A673 (cell line): Measurements from ENCODE around the gene NUBPL.

Source experiments
- CTCF ChIP-seq: fragments of 300-800, 200-600 bp; sonication (generic); conservative IDR thresholded peaks from 2 replicates; pipeline ENCODE4 v1.5.1; 2017; ENCODE audit warnings: low read depth, mild to moderate bottlenecking, antibody characterized with exemption, low read length, moderate library complexity, mixed read lengths
- EZH2 ChIP-seq: fragments of 200-600 bp; sonication (generic); IDR thresholded peaks from 2 replicates; pipeline ENCODE4 v1.6.1; 2017; ENCODE audit warnings: borderline replicate concordance, low read depth, mild to moderate bottlenecking, mixed read lengths, antibody characterized with exemption, low read length; ENCODE audit not compliant: poor library complexity, severe bottlenecking

DNA sequence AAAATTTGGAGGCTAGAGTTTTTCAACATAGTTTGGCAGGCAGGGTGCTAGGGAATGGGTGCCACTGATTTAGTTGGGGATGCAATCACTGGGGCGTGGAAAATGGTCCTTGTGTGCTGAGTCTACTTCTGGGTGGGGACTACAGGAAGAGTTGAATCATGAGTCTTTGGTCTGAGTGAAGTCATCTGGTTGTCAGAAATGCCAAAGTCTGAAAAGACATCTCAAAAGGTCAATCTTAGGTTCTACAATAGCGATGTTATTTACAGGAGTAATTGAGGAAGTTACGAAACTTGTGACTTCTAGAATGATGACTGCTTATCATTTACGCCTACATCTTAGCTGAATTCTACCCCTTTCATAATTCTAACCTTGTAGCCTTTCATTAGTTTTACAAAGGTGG lies 209.1 kb downstream of the NUBPL start:
- no peak for TF ChIP-seq CTCF
- TF ChIP-seq EZH2: no peak
